HG02870 (cell line): ENCODE data around the gene CHST4.
"Not testable (repeated sequence)": the region's sequence is repeated elsewhere in the genome, so short reads cannot be mapped to it uniquely, and the experiment has no call there.

Source experiments
- ATAC-seq: cut with Tn5 transposase; IDR thresholded peaks from one replicate; pipeline ENCODE4 v1.9.1; 2021; ENCODE audit warnings: mild to moderate bottlenecking, moderate library complexity; ENCODE audit not compliant: unreplicated experiment

Gene CHST4

GRCh38 chr16:71569621-71570020 is 43.4 kb downstream of the CHST4 start:
- no peak for ATAC-seq

GRCh38 chr16:71570144-71570543 is 43.9 kb downstream of the CHST4 start:
- no peak for ATAC-seq

- ATAC-seq: no peak
These were observed 46.4 kb downstream of the CHST4 start for GRCh38 chr16:71572497-71573116.

- ATAC-seq: no peak
These were observed 47.3 kb downstream of the CHST4 start for GRCh38 chr16:71573387-71574094.

GRCh38 chr16:71574702-71575101 is 48.5 kb downstream of the CHST4 start:
- no peak for ATAC-seq

- ATAC-seq: no peak
These were observed 50.7 kb downstream of the CHST4 start, which contains the start of gene TAT for GRCh38 chr16:71576971-71577370. Gene TAT (minus strand): TSS chr16:71577092. CDS start chr16:71576415, 677 bp downstream.

GRCh38 chr16:71582553-71582848 is 56.3 kb downstream of the CHST4 start:
- ATAC-seq: not testable (repeated sequence)

GRCh38 chr16:71584543-71585317 is 58.5 kb downstream of the CHST4 start:
- no peak for ATAC-seq

GRCh38 chr16:71585318-71585703 is 59.1 kb downstream of the CHST4 start:
- ATAC-seq: no peak
